Endothelial cell of umbilical vein (primary cell): ENCODE results near the gene LUZP2. TPM values are rescaled to one million over a fixed set of nuclear protein-coding genes. Genes with fewer than 3 reads are reported as not detected.

ENCODE experiments used
- BruUV-seq: library from RNA; stranded (reverse); fragments of 400-500 nt; replicated peaks from 2 replicates; lab custom pipeline; 2021; lab: Mats Ljungman, UMichigan
- CTCF ChIA-PET: fragments of 300-600, 350-600 bp; sonication (Branson Sonifier 250); formaldehyde crosslinking; loops from one replicate; lab custom pipeline; 2021; ENCODE audit warnings: antibody characterized with exemption, inconsistent platforms; lab: Charles Lee
- POLR2A ChIA-PET: fragments of 300-600, 350-600 bp; sonication (Branson Sonifier 250); formaldehyde crosslinking; loops from one replicate; lab custom pipeline; 2021; ENCODE audit warnings: antibody characterized with exemption, inconsistent platforms; lab: Charles Lee
- DNase-seq: peaks from one replicate; pipeline ENCODE4 v3.0.0-alpha.2; 2011; ENCODE audit warnings: low read depth, low spot score
- FAIRE-seq: peaks from 2 replicates; lab custom pipeline; 2011; peaks lifted over from hg19 to GRCh38; lab: Jason Lieb, UNC
- H2AFZ ChIP-seq: 2 replicates; pipeline ENCODE4 v1.6.0; 2012; ENCODE audit warnings: low read depth, low read length, control low read depth, inconsistent platforms
- H3K27ac ChIP-seq: 2 replicates; pipeline ENCODE4 v1.5.1; 2011; ENCODE audit warnings: low read depth, mild to moderate bottlenecking, control low read depth, low read length, moderate library complexity; ENCODE audit not compliant: insufficient read depth
- H3K27me3 ChIP-seq, 2 experiments: 2 replicates each; pipeline versions ENCODE4 v1.6.0 to v1.6.1; 2011; ENCODE audit warnings: low read length in 2 of 2, mixed read lengths in 1 of 2; ENCODE audit not compliant: control insufficient read depth in 2 of 2, insufficient read depth in 2 of 2
- H3K36me3 ChIP-seq, 2 experiments: 2 replicates in 1 of 2; 3 replicates in 1 of 2; pipeline ENCODE4 v1.5.1; 2011; ENCODE audit warnings: low read length in 2 of 2, mild to moderate bottlenecking in 1 of 2, moderate library complexity in 1 of 2; ENCODE audit not compliant: control insufficient read depth in 2 of 2, insufficient read depth in 2 of 2; ENCODE audit errors: extremely low read depth in 1 of 2
- H3K4me1 ChIP-seq: 3 replicates; pipeline ENCODE4 v1.5.1; 2011; ENCODE audit warnings: mild to moderate bottlenecking, low read length; ENCODE audit not compliant: control insufficient read depth, insufficient read depth; ENCODE audit errors: extremely low read depth
- H3K4me2 ChIP-seq: 2 replicates; pipeline ENCODE4 v1.6.1; 2011; ENCODE audit warnings: low read length, control low read depth, mixed read lengths; ENCODE audit not compliant: insufficient read depth
- H3K4me3 ChIP-seq, 3 experiments: fragments of 200-600 bp in 1 of 3; sonication (generic), shearing (Covaris generic) in 1 of 3; replicated peaks in 1 of 3; 2 replicates each; pipeline ENCODE4 v1.5.1; 2011 to 2016; ENCODE audit warnings: control low read depth in 3 of 3, low read length in 3 of 3, mild to moderate bottlenecking in 2 of 3, inconsistent platforms in 1 of 3, low read depth in 1 of 3, moderate library complexity in 1 of 3; ENCODE audit not compliant: insufficient read depth in 1 of 3
- H3K79me2 ChIP-seq: 2 replicates; pipeline ENCODE4 v1.6.0; 2012; ENCODE audit warnings: low read length, inconsistent platforms; ENCODE audit not compliant: control insufficient read depth, insufficient read depth
- H3K9ac ChIP-seq: replicated peaks from 2 replicates; pipeline ENCODE3; 2011; ENCODE audit warnings: low read length, control low read depth; ENCODE audit not compliant: insufficient read depth; ENCODE audit errors: extremely low read depth
- H3K9me1 ChIP-seq: replicated peaks from 3 replicates; pipeline ENCODE4 v1.6.0; 2011; ENCODE audit warnings: mild to moderate bottlenecking, low read length; ENCODE audit not compliant: control insufficient read depth, insufficient read depth; ENCODE audit errors: extremely low read depth
- H3K9me3 ChIP-seq: replicated peaks from 2 replicates; pipeline ENCODE4 v1.5.1; 2012; ENCODE audit warnings: low read length, inconsistent platforms; ENCODE audit not compliant: control insufficient read depth, insufficient read depth
- H4K20me1 ChIP-seq: replicated peaks from 2 replicates; pipeline ENCODE3; 2011; ENCODE audit warnings: mild to moderate bottlenecking, low read length; ENCODE audit not compliant: control insufficient read depth, insufficient read depth; ENCODE audit errors: extremely low read depth
- EZH2 ChIP-seq: IDR thresholded peaks from 2 replicates; pipeline ENCODE4 v1.6.1; 2012; ENCODE audit warnings: borderline replicate concordance, low read depth, mild to moderate bottlenecking, moderate library complexity, low read length, inconsistent platforms; ENCODE audit not compliant: severe bottlenecking
- FOS ChIP-seq: IDR thresholded peaks from 2 replicates; pipeline ENCODE4 v1.6.1; 2011; ENCODE audit warnings: mild to moderate bottlenecking, low read length, moderate library complexity, borderline replicate concordance; ENCODE audit not compliant: insufficient read depth
- GATA2 ChIP-seq: IDR thresholded peaks from 2 replicates; pipeline ENCODE4 v1.7.0; 2011; ENCODE audit warnings: low read depth, mild to moderate bottlenecking, moderate library complexity, mixed read lengths, low read length; ENCODE audit not compliant: insufficient read length, insufficient read depth
- JUN ChIP-seq: IDR thresholded peaks from 2 replicates; pipeline ENCODE4 v1.6.1; 2011; ENCODE audit warnings: borderline replicate concordance, low read depth; ENCODE audit not compliant: insufficient read length, insufficient read depth
- MYC ChIP-seq: IDR thresholded peaks from one replicate; pipeline ENCODE4 v1.6.1; 2011; ENCODE audit warnings: mild to moderate bottlenecking, low read depth, low read length
- POLR2A ChIP-seq: IDR thresholded peaks from 2 replicates; pipeline ENCODE4 v1.6.1; 2012; ENCODE audit warnings: low read depth, mild to moderate bottlenecking, control low read depth, low read length
- POLR2AphosphoS5 ChIP-seq: IDR thresholded peaks from 2 replicates; pipeline ENCODE4 v1.6.1; 2012; ENCODE audit warnings: low read depth, mild to moderate bottlenecking, control low read depth, low read length, moderate library complexity; ENCODE audit not compliant: insufficient read depth
- dilution Hi-C: fragments of 300-500 bp; cut with MboI; formaldehyde crosslinking; loops from one replicate; pipeline ENCODE4 v1.15.0; 2019; ENCODE audit warnings: low sequenced_read_pairs; ENCODE audit not compliant: extremely low pct_ligation_motif_present
- intact Hi-C: fragments of 100-400 bp; cut with micrococcal nuclease; formaldehyde crosslinking; loops from one replicate; pipeline ENCODE4 v1.10.0; 2022
- polyA plus RNA-seq, 4 experiments: library from polyadenylated mRNA; depleted of rRNA in 3 of 4; stranded (reverse) in 3 of 4; unstranded in 1 of 4; fragments of >200 nt; gene quantifications; 2 replicates each; pipeline versions ENCODE4 v1.2.1 to v1.2.3, GENCODE V29; 2011 to 2012; ENCODE audit warnings: missing spikeins in 1 of 4
- total RNA-seq: library from RNA; stranded (reverse); gene quantifications from 2 replicates; pipeline ENCODE4 v1.2.3, GENCODE V29; 2021
- TF ChIP-seq, protein P1 (sequence below): IDR thresholded peaks from 2 replicates; pipeline ENCODE4 v1.6.1; 2011; ENCODE audit not compliant: insufficient read depth, insufficient read length
- TF ChIP-seq, protein P2 (sequence below), 2 donors: IDR thresholded peaks; 1 replicate in 1 of 2; 2 replicates in 1 of 2; pipeline ENCODE4 v1.5.1; 2011; ENCODE audit warnings: low read length in 2 of 2, mild to moderate bottlenecking in 2 of 2, moderate library complexity in 2 of 2, control low read depth in 1 of 2, inconsistent platforms in 1 of 2, low read depth in 1 of 2; ENCODE audit not compliant: insufficient read depth in 1 of 2; ENCODE audit errors: extremely low read depth in 1 of 2

The LUZP2 gene
- total and polyA plus RNA-seq, 2 donors (not counting 3 experiments of a cell fraction or from before 2014, with no cell fraction given), result 0.07 TPM; not detected in 1

DNA sequence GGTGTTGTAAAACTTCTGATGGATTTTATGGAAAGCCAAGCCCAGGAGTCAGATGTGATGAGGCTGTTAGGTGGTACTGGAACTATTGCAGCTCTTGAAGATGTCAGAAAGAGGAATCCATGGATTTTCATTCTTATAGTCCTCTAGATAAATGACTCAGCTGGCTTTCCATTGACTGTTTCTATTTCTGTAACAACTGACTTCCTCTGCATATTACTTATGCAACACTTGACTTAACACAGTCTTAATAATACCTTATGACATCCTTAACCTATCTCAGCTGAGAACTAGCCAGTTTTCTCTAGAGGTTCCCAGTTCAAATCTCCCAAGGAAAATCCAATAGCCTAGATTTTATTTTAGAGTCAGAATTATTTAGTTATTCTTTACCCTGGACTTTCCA, 263.8 kb downstream of the LUZP2 start:
- no peak overlapping the region for H3K27ac ChIP-seq
- no peak for DNase-seq
- dilution Hi-C loops, result no loop called here
- H4K20me1 ChIP-seq, result no peaks in the 10 kb centered on the region
- no peaks in the 10 kb centered on the region for H3K27me3 ChIP-seq
- H3K4me1 ChIP-seq, result no peaks in the 10 kb centered on the region
- no peak overlapping the region for H3K4me3 ChIP-seq
- no peaks in the 10 kb centered on the region for H3K79me2 ChIP-seq
- no peak for FAIRE-seq
- no peak overlapping the region for H3K4me2 ChIP-seq
- intact Hi-C loops, result no loop called here
- no peaks in the 10 kb centered on the region for H3K9me1 ChIP-seq
- no peak overlapping the region for H2AFZ ChIP-seq
- no TSS peak for BruUV-seq
- no peaks in the 10 kb centered on the region for H3K36me3 ChIP-seq
- H3K9ac ChIP-seq, result no peak overlapping the region
- no peaks in the 10 kb centered on the region for H3K9me3 ChIP-seq
- TF ChIP-seq EZH2 (no peak), POLR2A (no peak), MYC (no peak), GATA2 (no peak), JUN (no peak), POLR2AphosphoS5 (no peak), FOS (no peak)
- TF ChIP-seq, protein P1, sequence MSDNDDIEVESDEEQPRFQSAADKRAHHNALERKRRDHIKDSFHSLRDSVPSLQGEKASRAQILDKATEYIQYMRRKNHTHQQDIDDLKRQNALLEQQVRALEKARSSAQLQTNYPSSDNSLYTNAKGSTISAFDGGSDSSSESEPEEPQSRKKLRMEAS, result no peak
- TF ChIP-seq, protein P2, sequence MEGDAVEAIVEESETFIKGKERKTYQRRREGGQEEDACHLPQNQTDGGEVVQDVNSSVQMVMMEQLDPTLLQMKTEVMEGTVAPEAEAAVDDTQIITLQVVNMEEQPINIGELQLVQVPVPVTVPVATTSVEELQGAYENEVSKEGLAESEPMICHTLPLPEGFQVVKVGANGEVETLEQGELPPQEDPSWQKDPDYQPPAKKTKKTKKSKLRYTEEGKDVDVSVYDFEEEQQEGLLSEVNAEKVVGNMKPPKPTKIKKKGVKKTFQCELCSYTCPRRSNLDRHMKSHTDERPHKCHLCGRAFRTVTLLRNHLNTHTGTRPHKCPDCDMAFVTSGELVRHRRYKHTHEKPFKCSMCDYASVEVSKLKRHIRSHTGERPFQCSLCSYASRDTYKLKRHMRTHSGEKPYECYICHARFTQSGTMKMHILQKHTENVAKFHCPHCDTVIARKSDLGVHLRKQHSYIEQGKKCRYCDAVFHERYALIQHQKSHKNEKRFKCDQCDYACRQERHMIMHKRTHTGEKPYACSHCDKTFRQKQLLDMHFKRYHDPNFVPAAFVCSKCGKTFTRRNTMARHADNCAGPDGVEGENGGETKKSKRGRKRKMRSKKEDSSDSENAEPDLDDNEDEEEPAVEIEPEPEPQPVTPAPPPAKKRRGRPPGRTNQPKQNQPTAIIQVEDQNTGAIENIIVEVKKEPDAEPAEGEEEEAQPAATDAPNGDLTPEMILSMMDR (IDR thresholded peaks at IDR 0.05; ENCODE audit: extremely low read depth in 1 of 2, insufficient read depth in 1 of 2, low read depth in 1 of 2, low read length in 2 of 2), result no peak
- CTCF ChIA-PET, result no interaction called here
- POLR2A ChIA-PET, result no interaction called here
